TTC549 (cell line): Measurements from ENCODE around the gene DEPDC1.

Source experiments
- FAIRE-seq: peaks from 2 replicates; lab custom pipeline; 2012; peaks lifted over from hg19 to GRCh38; lab: Jason Lieb, UNC

DEPDC1 gene

DNA sequence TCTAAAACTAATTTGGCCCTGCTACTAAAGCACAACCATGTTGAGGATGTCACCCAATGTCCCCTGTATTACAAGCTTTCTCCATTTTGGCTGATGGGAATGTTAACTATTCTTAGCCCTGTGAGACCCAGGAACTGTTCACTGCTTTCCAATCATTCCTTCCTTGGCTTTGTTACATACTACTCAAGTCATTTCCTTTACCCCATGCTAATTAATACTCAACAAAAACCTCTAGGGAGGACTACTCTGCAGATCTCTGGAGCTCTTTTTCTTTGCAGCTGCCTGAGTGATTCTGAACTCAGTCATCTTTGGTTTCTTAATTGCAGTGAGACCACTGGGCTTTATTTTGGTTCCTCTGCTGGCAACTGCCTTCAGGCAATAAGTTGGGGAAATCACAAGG lies 23.8 kb downstream of the DEPDC1 start:
- no peak for FAIRE-seq

DNA sequence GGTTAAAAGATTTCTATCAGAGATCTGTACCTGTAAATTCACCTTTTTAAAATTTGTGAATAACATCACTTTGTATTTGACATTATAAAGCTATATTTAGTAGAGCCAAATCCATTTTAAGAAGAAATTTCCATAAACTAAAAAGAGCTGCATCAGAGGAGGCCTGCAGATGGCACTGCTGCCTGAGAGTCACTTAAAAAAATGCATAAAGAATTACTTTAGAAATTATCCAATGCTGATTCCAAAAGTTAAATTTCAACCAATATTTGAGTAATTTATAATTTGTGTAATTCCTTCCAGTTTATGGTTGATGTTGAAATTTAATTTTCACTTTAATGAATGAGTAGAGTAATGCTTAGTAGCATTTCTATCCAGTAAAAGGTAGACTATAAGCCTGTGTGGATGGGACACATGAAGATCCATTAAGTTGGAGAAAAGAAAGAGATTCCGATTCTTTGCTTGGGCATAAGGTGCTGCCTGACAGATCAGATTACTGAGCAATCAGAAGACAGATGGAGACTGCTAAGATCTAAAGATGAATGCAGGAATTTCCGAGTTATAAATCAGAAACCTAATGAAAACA lies 26.4 kb downstream of the DEPDC1 start:
- peak; percentile 85 for FAIRE-seq

GRCh38 chr1:68464891-68465290 lies 32.0 kb downstream of the DEPDC1 start:
- no peak for FAIRE-seq

DNA sequence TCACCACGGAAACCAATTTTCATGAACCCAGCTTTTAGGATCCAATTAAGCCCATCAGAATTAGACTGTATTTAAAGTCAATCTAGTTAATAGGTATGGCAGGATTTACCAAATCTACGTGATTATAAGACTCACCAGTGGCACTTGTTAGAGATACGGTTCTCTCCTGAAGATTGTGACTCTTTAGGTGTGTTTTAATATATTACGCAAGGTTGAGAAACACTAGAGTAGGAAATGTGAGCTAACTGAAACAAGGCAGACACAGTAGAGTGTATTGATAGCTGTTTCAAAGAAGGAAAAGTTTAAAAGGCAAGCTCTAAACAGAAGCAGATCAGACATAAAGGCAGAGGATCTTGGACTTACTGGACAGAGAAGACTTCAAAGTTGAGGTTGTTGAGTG lies 35.9 kb downstream of the DEPDC1 start:
- no peak for FAIRE-seq

GRCh38 chr1:68459796-68460195 lies 37.1 kb downstream of the DEPDC1 start:
- no peak for FAIRE-seq

- no peak for FAIRE-seq
Measured at GRCh38 chr1:68459091-68459490, 37.8 kb downstream of the DEPDC1 start.

DNA sequence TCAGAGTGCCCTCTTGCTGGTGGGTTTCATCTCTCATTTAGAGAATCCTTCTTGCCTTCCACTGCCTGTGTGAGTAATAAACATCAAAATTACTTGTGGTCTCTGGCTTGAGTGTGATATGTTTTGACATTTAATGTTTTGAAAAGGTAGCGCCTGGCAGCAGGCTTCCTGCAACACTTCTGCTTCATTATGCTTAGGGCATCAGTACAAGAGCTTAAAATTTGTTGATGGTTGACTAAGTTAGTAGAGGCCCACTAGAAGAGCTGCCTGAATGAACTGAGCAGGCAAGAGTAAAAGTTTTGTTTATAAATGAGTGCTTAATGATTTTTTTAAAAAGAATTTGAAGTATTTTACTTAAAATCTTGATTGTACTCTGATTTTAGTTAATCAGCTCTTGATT lies 40.7 kb downstream of the DEPDC1 start:
- FAIRE-seq: no peak

- FAIRE-seq: no peak
Measured at GRCh38 chr1:68454534-68454933, 42.3 kb downstream of the DEPDC1 start.

DNA sequence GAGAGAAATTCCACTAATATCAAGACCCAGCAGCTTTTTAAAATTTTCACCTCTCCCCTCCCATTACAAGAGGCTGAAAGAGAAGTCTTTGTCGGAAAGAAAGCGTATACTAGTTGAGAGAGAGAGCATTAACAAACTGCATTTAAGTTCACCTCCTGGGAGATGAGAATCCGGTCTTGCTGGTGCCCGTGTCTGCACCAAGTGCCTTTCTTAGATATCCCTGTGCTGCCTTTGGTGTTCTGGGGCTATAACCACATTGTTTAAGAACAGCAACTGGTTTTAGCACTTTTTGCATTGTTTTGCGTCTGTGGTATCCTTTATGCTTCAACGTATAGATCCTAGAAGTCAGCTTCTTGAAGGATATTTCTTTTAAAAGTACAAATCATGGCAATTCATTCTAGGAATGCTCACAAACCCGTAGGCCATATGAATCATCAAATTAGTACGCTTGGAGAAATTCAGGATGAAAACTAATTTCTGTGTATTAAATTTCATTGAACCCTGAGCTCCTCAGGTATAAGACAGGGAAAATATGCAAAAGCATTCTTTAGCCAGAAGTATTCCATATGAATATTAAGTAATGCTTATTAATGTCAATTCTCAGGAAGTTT lies 43.7 kb downstream of the DEPDC1 start:
- FAIRE-seq: no peak

GRCh38 chr1:68449901-68450300 lies 47.0 kb downstream of the DEPDC1 start, which contains the start of gene RPE65:
Gene RPE65 (minus strand): TSS chr1:68449954. CDS start chr1:68449905, 49 bp downstream.
- FAIRE-seq: no peak

DNA sequence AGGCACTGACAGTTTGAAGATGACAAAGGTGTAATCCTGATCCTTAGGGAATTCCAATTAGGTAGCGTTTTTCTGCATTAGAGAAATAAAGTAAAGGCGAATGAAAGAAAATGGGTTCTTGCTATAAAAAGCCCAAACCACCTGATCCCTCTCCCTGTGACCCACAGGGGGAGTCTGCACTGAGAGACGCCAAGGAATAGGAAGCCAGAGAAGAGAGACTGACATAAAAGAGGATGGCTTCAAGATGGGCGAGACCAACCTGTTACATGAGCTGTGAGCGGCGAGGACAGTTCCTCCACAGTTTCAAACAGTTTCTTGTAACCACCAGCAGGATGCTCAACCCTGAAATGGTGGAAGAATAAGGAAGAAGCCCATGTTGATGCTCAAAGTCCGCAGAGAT lies 48.5 kb downstream of the DEPDC1 start:
- no peak for FAIRE-seq

DNA sequence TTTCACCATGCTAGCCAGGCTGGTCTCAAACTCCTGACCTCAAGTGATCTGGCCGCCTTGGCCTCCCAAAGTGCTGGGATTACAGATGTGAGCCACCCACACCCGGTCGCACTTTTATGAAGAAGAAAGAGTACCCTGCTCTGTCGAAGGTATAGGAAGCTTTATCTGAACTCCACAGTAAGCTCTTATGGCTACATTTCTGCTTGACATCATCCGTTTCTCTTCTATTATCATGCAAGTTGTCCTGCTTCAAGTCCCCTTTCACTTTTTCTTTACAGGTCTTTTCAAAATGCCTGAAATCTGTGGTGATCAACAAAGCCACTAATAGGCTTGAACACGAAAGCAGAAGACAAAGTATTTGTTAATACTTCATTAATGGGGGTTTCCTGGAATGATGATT lies 51.2 kb downstream of the DEPDC1 start:
- FAIRE-seq: no peak

DNA sequence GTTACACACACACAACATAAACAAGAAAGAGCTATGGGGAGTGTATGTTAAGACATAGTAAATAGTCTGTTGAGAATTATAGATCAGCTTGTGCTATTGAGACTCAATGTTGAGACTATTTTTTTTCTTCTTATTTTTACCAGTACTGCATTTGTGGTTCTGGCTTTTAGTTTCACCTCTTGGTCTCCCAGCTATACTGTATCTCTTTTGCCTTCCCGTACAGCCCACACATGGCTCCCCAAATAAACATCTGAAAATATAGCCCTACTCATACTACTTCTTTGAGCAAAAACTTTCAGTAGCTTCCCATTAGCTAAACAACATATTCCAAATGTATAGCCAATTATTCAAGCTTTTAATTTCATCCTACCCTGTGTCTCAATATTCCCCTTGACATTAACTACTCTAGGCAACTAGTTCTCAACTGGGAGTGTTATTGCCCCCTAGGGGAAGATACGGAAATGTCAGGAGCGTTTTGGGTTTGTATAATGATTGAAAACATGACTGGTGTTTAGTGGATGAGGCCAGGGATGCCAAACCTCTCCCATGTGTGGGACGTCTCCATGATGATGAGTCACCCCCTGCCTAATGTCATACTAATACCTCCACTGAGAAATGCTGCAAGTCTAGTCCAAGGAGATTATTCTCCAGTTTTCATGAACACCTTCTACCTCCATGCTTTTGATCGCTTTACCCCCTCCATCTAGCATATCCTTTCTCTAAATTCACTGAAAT lies 53.9 kb downstream of the DEPDC1 start:
- FAIRE-seq: no peak

DNA sequence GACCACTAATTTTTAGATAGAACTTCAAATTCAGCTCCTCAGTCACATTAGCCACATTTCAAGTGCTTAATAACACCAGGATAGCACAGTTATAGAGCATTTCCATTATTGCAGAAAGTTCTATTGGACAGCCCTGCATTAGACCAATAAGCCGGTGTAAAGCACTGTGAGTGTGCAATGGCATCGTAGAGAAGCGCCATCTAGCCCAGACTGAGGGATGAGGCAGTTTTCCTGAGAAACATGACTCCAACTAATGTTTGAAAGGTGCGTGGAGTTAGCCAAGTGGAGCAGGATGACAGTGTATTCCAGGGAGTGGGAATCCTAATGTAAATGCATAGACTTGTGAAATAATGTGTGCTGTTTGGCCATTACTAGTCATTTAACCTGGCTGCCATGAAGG lies 54.9 kb downstream of the DEPDC1 start:
- no peak for FAIRE-seq

DNA sequence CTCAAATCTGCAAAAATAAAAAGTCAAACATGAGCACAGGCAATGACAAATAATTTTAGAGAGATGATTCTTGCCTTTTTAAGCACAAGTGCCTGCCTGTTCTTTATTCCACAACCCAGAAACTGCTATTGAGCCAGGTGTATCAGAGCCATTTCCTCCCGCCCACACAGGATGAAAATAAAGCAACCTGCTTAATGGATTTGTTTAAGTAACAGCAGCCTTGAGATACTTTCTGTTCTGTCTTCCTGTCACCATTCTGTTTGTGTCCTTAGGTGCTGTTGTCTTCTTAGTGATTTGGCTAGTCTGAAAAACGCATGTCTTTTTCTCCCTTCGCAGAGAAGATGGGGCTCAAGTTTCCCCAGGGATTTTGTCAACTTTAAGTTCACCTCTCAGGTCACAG lies 58.6 kb downstream of the DEPDC1 start:
- FAIRE-seq: no peak

- FAIRE-seq: no peak
Measured at GRCh38 chr1:68433395-68433794, 63.5 kb downstream of the DEPDC1 start.

GRCh38 chr1:68431076-68431475 lies 65.8 kb downstream of the DEPDC1 start:
- FAIRE-seq: no peak

- FAIRE-seq: no peak
Measured at GRCh38 chr1:68429233-68429808, 67.6 kb downstream of the DEPDC1 start.

- no peak for FAIRE-seq
Measured at GRCh38 chr1:68426594-68426993, 70.3 kb downstream of the DEPDC1 start.
